ENCODE results near the gene TRMT44. TPM values are rescaled to one million over a fixed set of nuclear protein-coding genes. Genes with fewer than 3 reads are reported as not detected.

The TRMT44 gene
- total RNA-seq, 1 donor from 2014 or later: 24.2 TPM

DNA sequence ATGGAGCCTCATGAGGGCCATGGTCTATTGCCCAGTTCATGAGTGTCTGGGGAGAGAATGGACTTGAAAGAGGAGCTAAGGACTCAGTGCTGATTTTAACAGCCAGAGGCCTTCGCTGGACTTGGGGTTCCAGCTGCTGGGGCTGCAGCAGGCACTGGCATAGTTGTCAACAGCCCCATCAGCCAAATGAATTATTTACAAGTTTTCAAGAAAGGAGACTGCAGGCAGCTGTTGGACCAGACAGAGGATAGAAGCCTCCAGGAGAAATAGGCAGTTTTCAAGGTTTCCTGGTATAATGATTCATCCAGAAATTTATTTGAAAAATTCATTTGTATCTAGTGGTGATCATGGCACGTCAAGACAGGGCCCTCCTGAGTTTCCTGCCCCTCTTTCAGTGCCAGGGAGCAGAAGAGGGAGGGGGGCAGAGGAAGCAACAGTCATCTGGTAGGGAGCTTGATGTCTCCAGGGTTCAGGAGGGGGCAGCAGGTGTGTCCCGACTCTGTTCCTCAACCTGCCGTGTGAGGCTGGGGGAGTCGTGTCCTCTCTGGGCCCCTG lies 76.5 kb downstream of the TRMT44 start:
- Histone ChIP-seq H3K27me3 (no peaks in the 10 kb centered on the region), H3K4me1 (no peaks in the 10 kb centered on the region), H3K27ac (no peak overlapping the region), H3K9me3 (peaks cover 11% of the 10 kb centered on the region), H3K36me3 (no peaks in the 10 kb centered on the region), H3K4me3 (no peak overlapping the region)
- DNase-seq: no peak
- TF ChIP-seq, protein P1, sequence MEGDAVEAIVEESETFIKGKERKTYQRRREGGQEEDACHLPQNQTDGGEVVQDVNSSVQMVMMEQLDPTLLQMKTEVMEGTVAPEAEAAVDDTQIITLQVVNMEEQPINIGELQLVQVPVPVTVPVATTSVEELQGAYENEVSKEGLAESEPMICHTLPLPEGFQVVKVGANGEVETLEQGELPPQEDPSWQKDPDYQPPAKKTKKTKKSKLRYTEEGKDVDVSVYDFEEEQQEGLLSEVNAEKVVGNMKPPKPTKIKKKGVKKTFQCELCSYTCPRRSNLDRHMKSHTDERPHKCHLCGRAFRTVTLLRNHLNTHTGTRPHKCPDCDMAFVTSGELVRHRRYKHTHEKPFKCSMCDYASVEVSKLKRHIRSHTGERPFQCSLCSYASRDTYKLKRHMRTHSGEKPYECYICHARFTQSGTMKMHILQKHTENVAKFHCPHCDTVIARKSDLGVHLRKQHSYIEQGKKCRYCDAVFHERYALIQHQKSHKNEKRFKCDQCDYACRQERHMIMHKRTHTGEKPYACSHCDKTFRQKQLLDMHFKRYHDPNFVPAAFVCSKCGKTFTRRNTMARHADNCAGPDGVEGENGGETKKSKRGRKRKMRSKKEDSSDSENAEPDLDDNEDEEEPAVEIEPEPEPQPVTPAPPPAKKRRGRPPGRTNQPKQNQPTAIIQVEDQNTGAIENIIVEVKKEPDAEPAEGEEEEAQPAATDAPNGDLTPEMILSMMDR (IDR thresholded peaks at IDR 0.05): no peak
- no peak for ATAC-seq
- intact Hi-C loops (cut with DNase I): no loop called here

DNA sequence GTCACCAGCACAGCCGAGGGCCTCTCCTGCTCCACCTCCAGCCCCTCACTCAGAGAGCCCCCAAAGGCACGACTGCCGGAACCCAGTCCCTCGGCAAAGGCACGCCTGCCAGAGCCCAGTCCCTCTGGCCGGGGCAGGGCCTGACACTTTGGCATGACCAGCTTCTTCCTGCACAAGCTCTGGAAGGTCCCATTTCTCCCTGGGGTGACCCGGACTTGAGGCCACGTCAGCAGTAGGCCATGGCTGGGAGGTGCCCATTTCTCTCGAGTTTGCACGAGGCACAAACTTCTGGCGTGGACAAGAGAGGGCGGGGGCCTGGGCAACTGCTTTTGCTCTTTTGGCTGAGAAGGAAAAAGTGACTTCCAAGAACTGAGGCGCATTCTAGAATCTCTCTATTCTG lies 77.4 kb downstream of the TRMT44 start:
- H3K27ac ChIP-seq: no peak overlapping the region
- ATAC-seq: no peak
- no peaks in the 10 kb centered on the region for H3K36me3 ChIP-seq
- H3K4me3 ChIP-seq: no peak overlapping the region
- intact Hi-C loops (cut with DNase I): no loop called here
- no peaks in the 10 kb centered on the region for H3K4me1 ChIP-seq
- TF ChIP-seq, protein P1 (IDR thresholded peaks at IDR 0.05): no peak
- peaks cover 11% of the 10 kb centered on the region for H3K9me3 ChIP-seq
- H3K27me3 ChIP-seq: no peaks in the 10 kb centered on the region
- no peak for DNase-seq

DNA sequence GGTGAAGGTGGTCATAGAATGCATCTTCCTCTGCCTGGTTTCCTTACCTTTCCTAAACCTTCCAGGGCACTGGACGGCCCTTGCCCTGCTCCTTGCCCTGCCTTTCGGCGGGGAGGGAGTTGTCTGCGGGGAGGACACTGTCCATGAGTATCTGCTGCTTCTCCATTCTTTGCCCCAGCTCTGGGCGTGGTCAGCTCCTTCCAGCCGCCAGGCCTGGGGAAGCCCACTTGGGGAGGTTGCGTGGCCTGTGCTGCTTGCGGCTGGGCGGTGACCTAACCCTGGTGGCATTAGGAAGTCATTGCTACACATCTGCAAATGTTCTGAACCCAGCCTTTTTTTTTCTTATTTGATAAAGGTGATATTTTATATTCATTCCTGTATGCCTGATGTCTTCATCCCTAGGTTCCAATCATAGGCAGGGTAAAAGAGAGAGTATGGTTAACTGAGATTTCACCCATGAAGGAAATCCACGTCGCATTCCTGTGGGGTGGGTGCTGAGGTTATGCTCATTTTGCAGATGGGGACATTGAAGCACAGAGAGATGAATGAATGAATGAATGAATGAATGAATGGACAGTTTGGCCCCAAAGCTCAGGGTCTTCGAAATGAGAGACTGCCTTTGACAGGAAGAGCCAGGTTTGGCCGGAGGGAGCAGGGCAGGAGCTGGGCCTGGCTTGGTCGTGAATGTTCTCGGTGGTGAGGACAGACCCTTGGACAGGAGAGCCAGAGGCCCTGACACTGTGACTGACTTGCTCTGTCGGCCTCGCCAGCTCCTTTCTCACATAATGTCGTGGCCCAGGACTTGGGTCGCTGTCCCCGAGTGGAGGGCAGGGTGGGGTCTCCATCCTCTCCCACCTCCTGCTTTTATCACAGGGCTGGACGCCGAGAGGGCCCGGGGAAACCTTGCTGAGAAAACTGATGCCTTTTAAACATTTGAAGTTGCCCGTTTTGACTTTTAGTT lies 81.9 kb downstream of the TRMT44 start:
- intact Hi-C loops (cut with DNase I): no loop called here
- H3K9me3 ChIP-seq: peaks cover 11% of the 10 kb centered on the region
- peaks cover 4% of the 10 kb centered on the region for H3K4me1 ChIP-seq
- H3K36me3 ChIP-seq: no peaks in the 10 kb centered on the region
- no peak overlapping the region for H3K27ac ChIP-seq
- no peak overlapping the region for H3K4me3 ChIP-seq
- ATAC-seq (no peak), DNase-seq (no peak)
- no peaks in the 10 kb centered on the region for H3K27me3 ChIP-seq
- TF ChIP-seq, protein P1 (IDR thresholded peaks at IDR 0.05): no peak

DNA sequence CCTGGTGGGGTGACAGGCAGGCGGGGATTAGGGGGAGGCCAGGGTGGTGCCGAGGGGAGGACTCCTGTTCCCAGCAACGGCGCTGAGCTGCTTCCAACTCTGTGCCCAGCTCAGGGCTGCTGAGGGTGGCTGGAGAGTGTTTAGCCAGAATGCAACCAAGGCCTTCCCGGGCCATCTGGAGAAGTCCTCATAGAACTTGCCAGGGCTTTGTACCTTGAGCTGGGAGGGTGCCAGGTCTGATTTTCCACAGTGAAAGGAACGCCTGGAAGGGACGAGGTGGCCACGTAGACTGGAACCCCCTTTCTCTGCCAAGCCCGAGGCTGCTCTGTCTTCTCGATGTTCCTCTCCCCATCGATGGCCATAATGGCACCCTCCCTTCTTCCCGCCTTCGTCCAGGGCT lies 82.6 kb downstream of the TRMT44 start:
- TF ChIP-seq, protein P1 (IDR thresholded peaks at IDR 0.05): no peak
- Histone ChIP-seq H3K9me3 (peaks cover 11% of the 10 kb centered on the region), H3K4me1 (peaks cover 4% of the 10 kb centered on the region), H3K27ac (no peak overlapping the region), H3K4me3 (no peak overlapping the region), H3K27me3 (no peaks in the 10 kb centered on the region), H3K36me3 (no peaks in the 10 kb centered on the region)
- no peak for DNase-seq
- intact Hi-C loops (cut with DNase I): no loop called here
- ATAC-seq: no peak

DNA sequence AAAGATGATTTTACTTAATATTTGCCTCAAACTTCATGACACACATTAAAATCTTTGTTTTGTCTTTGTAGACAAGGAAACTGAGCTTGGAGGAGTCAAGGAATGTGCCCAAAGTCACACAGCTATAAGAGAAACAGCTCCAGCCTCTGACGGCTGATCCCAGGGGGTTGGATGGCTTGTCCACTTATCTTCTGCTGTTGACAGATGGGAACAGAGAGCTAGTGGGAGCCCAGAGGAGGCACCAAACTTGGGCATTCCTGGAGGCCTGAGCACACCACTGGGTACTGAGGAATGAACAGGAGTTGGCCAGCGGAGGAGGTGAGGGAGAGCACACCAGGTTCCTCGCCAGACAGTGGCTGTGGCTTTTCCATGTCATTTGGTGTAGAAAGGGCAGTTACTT lies 83.2 kb downstream of the TRMT44 start:
- intact Hi-C loops (cut with DNase I): no loop called here
- Histone ChIP-seq H3K36me3 (no peaks in the 10 kb centered on the region), H3K27ac (no peak overlapping the region), H3K9me3 (peaks cover 11% of the 10 kb centered on the region), H3K27me3 (no peaks in the 10 kb centered on the region), H3K4me1 (peaks cover 4% of the 10 kb centered on the region), H3K4me3 (no peak overlapping the region)
- TF ChIP-seq, protein P1 (IDR thresholded peaks at IDR 0.05): no peak
- DNase-seq (no peak), ATAC-seq (no peak)

Data from upper lobe of right lung (tissue), 1 donor.